GM23248 (cell line): Measurements from ENCODE around the gene DPP10. TPM values are rescaled to one million over a fixed set of nuclear protein-coding genes. Genes with fewer than 3 reads are reported as not detected.

ENCODE experiments used
- DNase-seq: peaks from one replicate; pipeline ENCODE4 v3.0.0-alpha.2; 2015
- H2AFZ ChIP-seq: fragments of 200-600 bp; sonication (generic); 2 replicates; pipeline ENCODE4 v1.6.1; 2016; ENCODE audit warnings: antibody characterized with exemption
- H3F3A ChIP-seq: fragments of 200-600 bp; sonication (generic); 2 replicates; pipeline ENCODE4 v1.6.1; 2016; ENCODE audit warnings: mild to moderate bottlenecking, antibody characterized with exemption, mixed run types; ENCODE audit not compliant: insufficient read depth
- H3K27ac ChIP-seq: fragments of 200-600 bp; sonication (generic); 2 replicates; pipeline ENCODE4 v1.5.1; 2016; ENCODE audit warnings: mild to moderate bottlenecking
- H3K27me3 ChIP-seq: fragments of 200-600 bp; sonication (generic); replicated peaks from 2 replicates; pipeline ENCODE4 v1.6.1; 2016; ENCODE audit warnings: mild to moderate bottlenecking; ENCODE audit not compliant: insufficient read depth
- H3K36me3 ChIP-seq: fragments of 200-600 bp; sonication (generic); 2 replicates; pipeline ENCODE4 v1.6.1; 2016; ENCODE audit warnings: low read depth, mild to moderate bottlenecking
- H3K4me1 ChIP-seq: fragments of 200-600 bp; sonication (generic); 2 replicates; pipeline ENCODE4 v1.6.1; 2016; ENCODE audit warnings: mild to moderate bottlenecking; ENCODE audit not compliant: insufficient read depth
- H3K4me2 ChIP-seq: fragments of 200-600 bp; sonication (generic); one replicate; pipeline ENCODE4 v1.6.1; 2016; ENCODE audit warnings: mild to moderate bottlenecking; ENCODE audit not compliant: unreplicated experiment
- H3K4me3 ChIP-seq: fragments of 200-600 bp; sonication (generic); 2 replicates; pipeline ENCODE4 v1.5.1; 2016; ENCODE audit warnings: mild to moderate bottlenecking
- H3K79me2 ChIP-seq: fragments of 200-600 bp; sonication (generic); 2 replicates; pipeline ENCODE4 v1.6.1; 2016; ENCODE audit warnings: mild to moderate bottlenecking; ENCODE audit not compliant: insufficient read depth
- H3K9ac ChIP-seq: fragments of 200-600 bp; sonication (generic); 2 replicates; pipeline ENCODE4 v1.6.1; 2016; ENCODE audit warnings: mild to moderate bottlenecking
- H3K9me2 ChIP-seq: fragments of 200-600 bp; sonication (generic); 2 replicates; pipeline ENCODE4 v1.6.1; 2016; ENCODE audit warnings: mixed run types, mild to moderate bottlenecking, moderate library complexity; ENCODE audit not compliant: insufficient read depth
- H3K9me3 ChIP-seq: fragments of 200-600 bp; sonication (generic); one replicate; pipeline ENCODE4 v1.6.1; 2017; ENCODE audit warnings: low read depth
- H4K20me1 ChIP-seq: fragments of 200-600 bp; sonication (generic); 2 replicates; pipeline ENCODE4 v1.6.0; 2016; ENCODE audit not compliant: insufficient read depth
- EZH2 ChIP-seq: fragments of 200-600 bp; sonication (generic); IDR thresholded peaks from 2 replicates; pipeline ENCODE4 v1.6.1; 2018; ENCODE audit warnings: antibody characterized with exemption, mild to moderate bottlenecking; ENCODE audit not compliant: insufficient read depth, poor library complexity, severe bottlenecking
- EZH2phosphoT487 ChIP-seq: fragments of 200-600 bp; sonication (generic); IDR thresholded peaks from 2 replicates; pipeline ENCODE4 v1.6.1; 2018; ENCODE audit warnings: antibody characterized with exemption, moderate library complexity, mild to moderate bottlenecking, low read depth; ENCODE audit not compliant: insufficient read depth
- WGBS, 2 experiments: methylation state at CpG; one replicate each; pipeline ENCODE4 v1.1.6; 2015 to 2017; ENCODE audit warnings: low lambda C conversion rate in 2 of 2, low coverage in 1 of 2; ENCODE audit errors: missing lambda C conversion rate in 2 of 2; 5-methylcytosine and 5-hydroxymethylcytosine counted together
- in situ Hi-C: fragments of 300-500 bp; cut with MboI; formaldehyde crosslinking; loops from 2 replicates; pipeline ENCODE4 v1.15.0; 2020
- polyA plus RNA-seq: library from polyadenylated mRNA; unstranded; fragments of >200 nt; fragmentation: Nextera tagmentation; extraction: Ambion mirVana; gene quantifications from 2 replicates; pipeline ENCODE4 v1.2.1, GENCODE V29; 2016
- total RNA-seq: library from RNA; depleted of rRNA; stranded (reverse); fragments of >200 nt; shearing (Covaris generic); gene quantifications from 2 replicates; pipeline ENCODE4 v1.2.3, GENCODE V29; 2014

Gene DPP10
- total and polyA plus RNA-seq, 2 experiments from 2014 or later = not detected

- no peaks in the 10 kb centered on the region for H3K4me1 ChIP-seq
- no peak overlapping the region for H3K9ac ChIP-seq
- H3K27me3 ChIP-seq = no peaks in the 10 kb centered on the region
- H4K20me1 ChIP-seq = no peaks in the 10 kb centered on the region
- no peak overlapping the region for H3K27ac ChIP-seq
- no peak overlapping the region for H3K4me2 ChIP-seq
- no peak for DNase-seq
- H3K36me3 ChIP-seq = no peaks in the 10 kb centered on the region
- in situ Hi-C loops = no loop called here
- no peaks in the 10 kb centered on the region for H3K79me2 ChIP-seq
- H3F3A ChIP-seq = no peaks in the 10 kb centered on the region
- no peak overlapping the region for H2AFZ ChIP-seq
- TF ChIP-seq EZH2 (no peak), EZH2phosphoT487 (no peak)
- no peaks in the 10 kb centered on the region for H3K9me2 ChIP-seq
- H3K9me3 ChIP-seq = no peaks in the 10 kb centered on the region
- 3 to 10% methylated on average over 3 of the region's 3 CpGs for WGBS, 2 experiments
- no peak overlapping the region for H3K4me3 ChIP-seq
Observed at GRCh38 chr2:114727012-114727411, 284.6 kb downstream of the DPP10 start.

DNA sequence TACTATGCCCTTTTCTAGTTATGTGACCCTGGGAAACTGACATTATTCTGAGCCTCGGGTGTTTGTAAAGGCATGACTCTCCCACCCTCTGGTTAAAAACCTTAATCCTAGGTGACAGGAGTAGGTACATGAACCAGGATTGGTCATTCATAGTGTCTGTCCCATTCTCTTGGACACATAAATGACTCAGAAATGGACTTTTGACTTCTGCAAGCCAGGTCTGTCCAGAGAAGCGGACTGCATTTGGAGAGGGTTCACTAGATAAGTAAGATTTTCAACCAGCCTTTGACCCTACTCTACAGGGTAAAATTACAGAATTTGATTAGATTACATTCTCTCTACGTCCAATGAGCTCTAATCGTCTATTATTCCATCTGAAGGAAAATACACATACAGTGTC lies 285.9 kb downstream of the DPP10 start:
- Histone ChIP-seq H3K4me3 (no peak overlapping the region), H3K4me1 (no peaks in the 10 kb centered on the region), H2AFZ (no peak overlapping the region), H3K4me2 (no peak overlapping the region), H3K9me2 (no peaks in the 10 kb centered on the region), H3K9ac (no peak overlapping the region), H3F3A (no peaks in the 10 kb centered on the region), H3K27ac (no peak overlapping the region), H4K20me1 (no peaks in the 10 kb centered on the region), H3K9me3 (no peaks in the 10 kb centered on the region), H3K79me2 (no peaks in the 10 kb centered on the region), H3K27me3 (no peaks in the 10 kb centered on the region), H3K36me3 (no peaks in the 10 kb centered on the region)
- TF ChIP-seq EZH2 = no peak
- no peak for TF ChIP-seq EZH2phosphoT487
- in situ Hi-C loops = no loop called here
- DNase-seq = no peak
- WGBS, 2 experiments = 8 to 24% methylated on average over 4 of the region's 4 CpGs

- H3K9me2 ChIP-seq = no peaks in the 10 kb centered on the region
- H3K4me1 ChIP-seq = no peaks in the 10 kb centered on the region
- H3K9me3 ChIP-seq = no peaks in the 10 kb centered on the region
- no peak for TF ChIP-seq EZH2phosphoT487
- TF ChIP-seq EZH2 = no peak
- no peak overlapping the region for H3K27ac ChIP-seq
- no peak overlapping the region for H3K4me3 ChIP-seq
- H2AFZ ChIP-seq = no peak overlapping the region
- no peaks in the 10 kb centered on the region for H3K36me3 ChIP-seq
- no peaks in the 10 kb centered on the region for H3K79me2 ChIP-seq
- 20 to 21% methylated on average over 5 of the region's 5 CpGs for WGBS, 2 experiments
- H3K4me2 ChIP-seq = no peak overlapping the region
- in situ Hi-C loops = no loop called here
- H3K27me3 ChIP-seq = no peaks in the 10 kb centered on the region
- DNase-seq = no peak
- H4K20me1 ChIP-seq = no peaks in the 10 kb centered on the region
- H3K9ac ChIP-seq = no peak overlapping the region
- H3F3A ChIP-seq = no peaks in the 10 kb centered on the region
Observed at GRCh38 chr2:114729026-114729425, 286.6 kb downstream of the DPP10 start.

- Histone ChIP-seq H3K4me3 (no peak overlapping the region), H3K9me2 (no peaks in the 10 kb centered on the region), H3K9me3 (no peaks in the 10 kb centered on the region), H2AFZ (no peak overlapping the region), H3K79me2 (no peaks in the 10 kb centered on the region), H3F3A (no peaks in the 10 kb centered on the region), H4K20me1 (no peaks in the 10 kb centered on the region), H3K4me1 (no peaks in the 10 kb centered on the region), H3K9ac (no peak overlapping the region), H3K4me2 (no peak overlapping the region), H3K27me3 (no peaks in the 10 kb centered on the region), H3K27ac (no peak overlapping the region), H3K36me3 (no peaks in the 10 kb centered on the region)
- in situ Hi-C loops = no loop called here
- TF ChIP-seq EZH2phosphoT487 = no peak
- TF ChIP-seq EZH2 = no peak
- 2 to 3% methylated on average over 3 of the region's 3 CpGs for WGBS, 2 experiments
- no peak for DNase-seq
Observed at GRCh38 chr2:114735126-114735525, 292.7 kb downstream of the DPP10 start.

- H3K36me3 ChIP-seq = no peaks in the 10 kb centered on the region
- in situ Hi-C loops = no loop called here
- WGBS, 2 experiments = 0% methylated on average over 1 of the region's 1 CpG
Observed at GRCh38 chr2:114742245-114742644, 299.8 kb downstream of the DPP10 start.

More at GRCh38 chr2:114742245-114742644, 299.8 kb downstream of the DPP10 start:
- no peak overlapping the region for H3K4me2 ChIP-seq
- no peak for TF ChIP-seq EZH2
- TF ChIP-seq EZH2phosphoT487 = no peak
- no peaks in the 10 kb centered on the region for H3K4me1 ChIP-seq
- H3F3A ChIP-seq = no peaks in the 10 kb centered on the region
- no peak overlapping the region for H3K27ac ChIP-seq
- no peaks in the 10 kb centered on the region for H3K9me3 ChIP-seq
- no peak overlapping the region for H3K4me3 ChIP-seq
- no peak overlapping the region for H3K9ac ChIP-seq
- DNase-seq = no peak
- H4K20me1 ChIP-seq = no peaks in the 10 kb centered on the region
- H2AFZ ChIP-seq = no peak overlapping the region
- H3K27me3 ChIP-seq = no peaks in the 10 kb centered on the region
- H3K79me2 ChIP-seq = no peaks in the 10 kb centered on the region
- H3K9me2 ChIP-seq = no peaks in the 10 kb centered on the region
